ENCODE results near the gene GADL1. TPM values are rescaled to one million over a fixed set of nuclear protein-coding genes. Genes with fewer than 3 reads are reported as not detected.

The GADL1 gene
- total RNA-seq = not detected
- long read RNA-seq = 0 reads

- H3K27me3 ChIP-seq = peaks cover 30% of the 10 kb centered on the region
- no peak for TF ChIP-seq CTCF (IDR thresholded peaks at IDR 0.05)
- no peak within 1 kb of the TSS for H3K27ac ChIP-seq
- intact Hi-C loops (cut with DNase I) = no loop called here
- H3K36me3 ChIP-seq = no peaks in the 10 kb centered on the region
- no peaks in the 10 kb centered on the region for H3K9me3 ChIP-seq
- ATAC-seq (peak; percentile 72), DNase-seq (peak; percentile 72)
- peaks cover 6% of the 10 kb centered on the region for H3K4me1 ChIP-seq
- H3K4me3 ChIP-seq = peak within 1 kb of the TSS; percentile 59
Observed at GRCh38 chr3:30894521-30895251, at the start of gene GADL1. GADL1 (minus strand) TSS chr3:30894661; CDS start chr3:30894614, 47 bp downstream.

GRCh38 chr3:30944124-30944523 lies 49.7 kb upstream of the GADL1 start:
- Histone ChIP-seq H3K27me3 (no peaks in the 10 kb centered on the region), H3K27ac (no peak overlapping the region), H3K4me1 (no peaks in the 10 kb centered on the region), H3K36me3 (no peaks in the 10 kb centered on the region), H3K9me3 (no peaks in the 10 kb centered on the region), H3K4me3 (no peak overlapping the region)
- TF ChIP-seq CTCF (IDR thresholded peaks at IDR 0.05) = no peak
- DNase-seq (no peak), ATAC-seq (no peak)
- intact Hi-C loops (cut with DNase I) = no loop called here

- Histone ChIP-seq H3K4me3 (no peak overlapping the region), H3K27me3 (no peaks in the 10 kb centered on the region), H3K36me3 (no peaks in the 10 kb centered on the region), H3K27ac (no peak overlapping the region), H3K9me3 (no peaks in the 10 kb centered on the region), H3K4me1 (no peaks in the 10 kb centered on the region)
- intact Hi-C loops (cut with DNase I) = no loop called here
- no peak for DNase-seq
- no peak for ATAC-seq
- no peak for TF ChIP-seq CTCF (IDR thresholded peaks at IDR 0.05)
Observed at GRCh38 chr3:30943206-30943605, 48.7 kb upstream of the GADL1 start.

- ATAC-seq (no peak), DNase-seq (no peak)
- no peak overlapping the region for H3K4me3 ChIP-seq
- no peaks in the 10 kb centered on the region for H3K4me1 ChIP-seq
- TF ChIP-seq CTCF (IDR thresholded peaks at IDR 0.05) = no peak
- intact Hi-C loops (cut with DNase I) = no loop called here
- no peak overlapping the region for H3K27ac ChIP-seq
- H3K36me3 ChIP-seq = no peaks in the 10 kb centered on the region
- H3K9me3 ChIP-seq = no peaks in the 10 kb centered on the region
- no peaks in the 10 kb centered on the region for H3K27me3 ChIP-seq
Observed at GRCh38 chr3:30941342-30941741, 46.9 kb upstream of the GADL1 start.

GRCh38 chr3:30940740-30941139 lies 46.3 kb upstream of the GADL1 start:
- ATAC-seq (no peak), DNase-seq (no peak)
- H3K9me3 ChIP-seq = no peaks in the 10 kb centered on the region
- no peaks in the 10 kb centered on the region for H3K4me1 ChIP-seq
- no peak overlapping the region for H3K4me3 ChIP-seq
- H3K36me3 ChIP-seq = no peaks in the 10 kb centered on the region
- no peak overlapping the region for H3K27ac ChIP-seq
- intact Hi-C loops (cut with DNase I) = no loop called here
- no peak for TF ChIP-seq CTCF (IDR thresholded peaks at IDR 0.05)
- H3K27me3 ChIP-seq = no peaks in the 10 kb centered on the region

GRCh38 chr3:30934208-30934550 lies 39.7 kb upstream of the GADL1 start:
- no peaks in the 10 kb centered on the region for H3K27me3 ChIP-seq
- intact Hi-C loops (cut with DNase I) = no loop called here
- H3K4me3 ChIP-seq = no peak overlapping the region
- H3K4me1 ChIP-seq = peaks cover 4% of the 10 kb centered on the region
- H3K9me3 ChIP-seq = no peaks in the 10 kb centered on the region
- H3K27ac ChIP-seq = no peak overlapping the region
- DNase-seq (no peak), ATAC-seq (peak; percentile 66)
- peak; percentile 54 for TF ChIP-seq CTCF (IDR thresholded peaks at IDR 0.05)
- H3K36me3 ChIP-seq = no peaks in the 10 kb centered on the region
